Activated B cell treated with CpG ODN at 0.5 μM for 24 hours (primary cell): ENCODE measurements around the gene RHOJ. TPM values are rescaled to one million over a fixed set of nuclear protein-coding genes. Genes with fewer than 3 reads are reported as not detected.

ENCODE experiments used
- ATAC-seq: fragments of 200-7000 bp; cut with Tn5 transposase; one replicate; pipeline ENCODE4 v1.10.0; 2021; ENCODE audit warnings: low read depth, mild to moderate bottlenecking, moderate library complexity
- CTCF ChIA-PET: fragments of 350-600 bp; sonication (Branson Sonifier 250); formaldehyde crosslinking; loops from one replicate; lab custom pipeline; 2021; ENCODE audit warnings: antibody characterized with exemption; lab: Charles Lee
- POLR2A ChIA-PET: fragments of 350-600 bp; sonication (Branson Sonifier 250); formaldehyde crosslinking; loops from one replicate; lab custom pipeline; 2021; ENCODE audit warnings: antibody characterized with exemption; lab: Charles Lee
- DNase-seq: peaks from one replicate; pipeline ENCODE4 v3.0.0; 2022
- H3K27ac Mint-ChIP-seq: one replicate; pipeline ENCODE4 v1.8.0; 2020; ENCODE audit warnings: mixed read lengths
- H3K27me3 Mint-ChIP-seq: one replicate; pipeline ENCODE4 v1.8.0; 2021; ENCODE audit warnings: mixed read lengths
- H3K36me3 Mint-ChIP-seq: one replicate; pipeline ENCODE4 v1.8.0; 2021; ENCODE audit warnings: low read depth, mixed read lengths
- H3K4me1 Mint-ChIP-seq: one replicate; pipeline ENCODE4 v1.8.0; 2021; ENCODE audit warnings: mixed read lengths
- H3K4me3 Mint-ChIP-seq: one replicate; pipeline ENCODE4 v1.8.0; 2020; ENCODE audit warnings: mild to moderate bottlenecking, mixed read lengths
- H3K9me3 Mint-ChIP-seq: one replicate; pipeline ENCODE4 v1.8.0; 2020; ENCODE audit warnings: mixed read lengths
- CTCF ChIP-seq: fragments of 200-600 bp; IDR thresholded peaks from one replicate; pipeline ENCODE4 v1.8.0; 2022; ENCODE audit warnings: antibody characterized with exemption, mild to moderate bottlenecking
- intact Hi-C: fragments of 100-400 bp; cut with micrococcal nuclease; formaldehyde crosslinking; loops from one replicate; pipeline ENCODE4 v1.15.1; 2024
- total RNA-seq: library from RNA; stranded (reverse); gene quantifications from 2 replicates; pipeline ENCODE4 v1.2.3, GENCODE V29; 2022

Gene RHOJ
- total RNA-seq, 1 donor from 2014 or later = not detected

DNA sequence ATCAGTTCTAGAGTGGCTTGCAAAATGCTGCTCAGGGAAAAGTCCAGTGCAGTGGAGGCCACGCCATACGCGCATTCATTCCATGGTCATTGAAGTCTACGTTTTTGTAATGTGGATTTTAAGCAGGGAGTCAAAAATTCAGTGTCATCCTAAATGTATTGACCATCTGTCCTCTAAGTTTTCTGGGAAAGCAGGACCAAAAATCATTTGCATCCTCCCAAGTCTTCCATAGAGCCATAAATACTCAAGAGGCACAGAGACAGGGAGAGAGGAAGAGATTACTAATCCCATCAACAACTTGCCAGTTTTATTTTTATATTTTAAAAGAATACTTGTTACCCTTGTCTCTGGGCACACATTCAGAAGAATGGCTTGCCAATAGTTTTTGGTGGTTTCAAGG, 36.9 kb downstream of the RHOJ start:
- H3K4me3 Mint-ChIP-seq = no peak overlapping the region
- H3K9me3 Mint-ChIP-seq = no peaks in the 10 kb centered on the region
- ATAC-seq (no peak), DNase-seq (no peak)
- POLR2A ChIA-PET = no interaction called here
- intact Hi-C loops = no loop called here
- H3K27ac Mint-ChIP-seq = no peak overlapping the region
- no peak for TF ChIP-seq CTCF
- no peaks in the 10 kb centered on the region for H3K36me3 Mint-ChIP-seq
- H3K27me3 Mint-ChIP-seq = peaks cover 9% of the 10 kb centered on the region
- no peaks in the 10 kb centered on the region for H3K4me1 Mint-ChIP-seq
- CTCF ChIA-PET = no interaction called here

DNA sequence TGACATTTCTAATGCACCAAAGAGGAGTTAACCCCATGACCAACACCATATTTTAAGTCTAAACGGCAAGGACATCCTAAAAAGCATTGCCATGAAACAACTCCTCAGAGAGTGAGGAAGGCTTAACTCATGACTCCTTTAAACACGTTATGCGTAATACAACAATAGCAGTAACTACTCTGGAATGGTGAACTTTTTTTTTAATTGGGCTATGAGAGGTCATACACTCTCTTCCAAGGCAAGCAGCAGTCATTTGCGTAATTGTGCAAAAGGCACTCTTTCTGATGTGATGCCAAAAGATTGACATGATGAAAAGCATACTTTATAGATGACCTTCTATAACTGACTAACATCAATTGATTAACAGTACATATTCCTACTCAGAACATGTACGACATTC, 39.4 kb downstream of the RHOJ start:
- no peak for DNase-seq
- no peak for TF ChIP-seq CTCF
- intact Hi-C loops = no loop called here
- ChIA-PET POLR2A (no interaction called here), CTCF (no interaction called here)
- no peaks in the 10 kb centered on the region for H3K36me3 Mint-ChIP-seq
- H3K4me3 Mint-ChIP-seq = no peak overlapping the region
- peaks cover 4% of the 10 kb centered on the region for H3K9me3 Mint-ChIP-seq
- no peaks in the 10 kb centered on the region for H3K4me1 Mint-ChIP-seq
- H3K27ac Mint-ChIP-seq = no peak overlapping the region
- no peak for ATAC-seq
- H3K27me3 Mint-ChIP-seq = peaks cover 11% of the 10 kb centered on the region

GRCh38 chr14:63245893-63246292, 41.6 kb downstream of the RHOJ start:
- ChIA-PET CTCF (no interaction called here), POLR2A (no interaction called here)
- Mint-ChIP-seq H3K27me3 (peaks cover 13% of the 10 kb centered on the region), H3K4me1 (no peaks in the 10 kb centered on the region), H3K4me3 (no peak overlapping the region), H3K36me3 (no peaks in the 10 kb centered on the region), H3K9me3 (peaks cover 4% of the 10 kb centered on the region), H3K27ac (no peak overlapping the region)
- no peak for TF ChIP-seq CTCF
- intact Hi-C loops = no loop called here
- DNase-seq (no peak), ATAC-seq (no peak)

- Mint-ChIP-seq H3K4me3 (no peak overlapping the region), H3K36me3 (no peaks in the 10 kb centered on the region), H3K27ac (no peak overlapping the region), H3K4me1 (no peaks in the 10 kb centered on the region), H3K27me3 (peaks cover 13% of the 10 kb centered on the region), H3K9me3 (peaks cover 4% of the 10 kb centered on the region)
- ChIA-PET CTCF (no interaction called here), POLR2A (no interaction called here)
- TF ChIP-seq CTCF = no peak
- ATAC-seq = no peak
- no peak for DNase-seq
- intact Hi-C loops = no loop called here
Measured at GRCh38 chr14:63248211-63248610, 44.0 kb downstream of the RHOJ start.

- Mint-ChIP-seq H3K9me3 (peaks cover 4% of the 10 kb centered on the region), H3K4me3 (no peak overlapping the region), H3K27me3 (peaks cover 7% of the 10 kb centered on the region), H3K4me1 (no peaks in the 10 kb centered on the region), H3K36me3 (no peaks in the 10 kb centered on the region), H3K27ac (no peak overlapping the region)
- TF ChIP-seq CTCF = no peak
- DNase-seq (no peak), ATAC-seq (no peak)
- POLR2A ChIA-PET = no interaction called here
- CTCF ChIA-PET = no interaction called here
- intact Hi-C loops = no loop called here
Measured at GRCh38 chr14:63249092-63249491, 44.8 kb downstream of the RHOJ start.
